ENCODE measurements around the gene LMBR1.

DNA sequence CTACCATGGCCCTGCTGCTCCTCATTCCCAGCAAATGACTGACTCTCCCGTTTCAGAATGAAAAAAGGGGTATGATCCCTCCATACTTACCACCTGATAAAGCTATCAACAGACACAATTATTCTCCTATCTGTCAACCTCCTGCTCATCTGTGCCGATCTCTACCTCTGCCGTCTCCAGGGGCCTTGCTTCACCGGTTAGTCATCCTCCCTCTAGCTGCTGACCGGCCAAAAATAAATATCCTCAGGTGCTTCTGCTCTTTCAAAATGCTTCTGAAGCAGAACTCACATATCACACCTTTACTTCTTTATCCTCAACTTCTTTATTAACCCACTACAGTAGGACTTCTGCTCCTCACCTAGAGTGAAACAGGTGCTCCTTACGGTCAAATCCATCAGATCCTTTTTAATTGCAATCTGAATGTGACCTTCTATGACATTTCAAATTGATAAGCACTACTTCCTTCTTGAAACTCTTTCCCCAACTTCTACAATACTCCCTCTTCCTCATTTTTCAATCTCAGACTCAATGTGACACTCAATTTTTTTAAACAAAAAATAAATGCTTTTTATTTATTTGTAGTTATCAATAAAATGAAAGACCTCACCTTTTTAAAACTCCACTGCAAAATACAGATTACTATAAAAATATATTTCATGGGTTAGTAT, 63.2 kb downstream of the LMBR1 start:
- TF ChIP-seq CTCF (conservative IDR thresholded peaks at IDR 0.05 in 1 of 2, IDR thresholded peaks at IDR 0.05 in 1 of 2; ENCODE audit: low read depth in 1 of 2, low read length in 2 of 2) (no peak), EZH2 (IDR thresholded peaks at IDR 0.05; ENCODE audit: low read length, missing control alignments) (no peak)

Data from fibroblast of lung (primary cell).